Smooth muscle cell (in vitro differentiated cells): ENCODE measurements around the gene SUSD4. TPM values are rescaled to one million over a fixed set of nuclear protein-coding genes. Genes with fewer than 3 reads are reported as not detected.

Source experiments
- DNase-seq: peaks from one replicate; lab custom pipeline; 2025; ENCODE audit not compliant: unreplicated experiment; lab: John Stamatoyannopoulos, UW
- H2AFZ ChIP-seq: fragments of 200-600 bp; sonication (generic); 2 replicates; pipeline ENCODE4 v1.6.0; 2016; ENCODE audit warnings: antibody characterized with exemption, low read depth, mild to moderate bottlenecking
- H3F3A ChIP-seq: fragments of 200-600 bp; sonication (generic); 2 replicates; pipeline ENCODE4 v1.6.0; 2017; ENCODE audit warnings: antibody characterized with exemption, low read depth
- H3K27ac ChIP-seq: fragments of 200-600 bp; sonication (generic); 2 replicates; pipeline ENCODE4 v1.5.1; 2016; ENCODE audit warnings: low read depth, mild to moderate bottlenecking
- H3K27me3 ChIP-seq: fragments of 200-600 bp; sonication (generic); 2 replicates; pipeline ENCODE4 v1.6.1; 2016; ENCODE audit warnings: low read depth, mild to moderate bottlenecking
- H3K36me3 ChIP-seq: fragments of 200-600 bp; sonication (generic); 2 replicates; pipeline ENCODE4 v1.5.1; 2016; ENCODE audit warnings: low read depth
- H3K4me1 ChIP-seq: fragments of 200-600 bp; sonication (generic); 2 replicates; pipeline ENCODE4 v1.5.1; 2016; ENCODE audit warnings: low read depth
- H3K4me2 ChIP-seq: fragments of 200-600 bp; sonication (generic); 2 replicates; pipeline ENCODE4 v1.6.0; 2016; ENCODE audit warnings: mild to moderate bottlenecking
- H3K4me3 ChIP-seq: fragments of 200-600 bp; sonication (generic); 2 replicates; pipeline ENCODE4 v1.5.1; 2016; ENCODE audit warnings: mild to moderate bottlenecking
- H3K79me2 ChIP-seq: fragments of 200-600 bp; sonication (generic); 2 replicates; pipeline ENCODE4 v1.6.0; 2016; ENCODE audit warnings: low read depth, mild to moderate bottlenecking
- H3K9ac ChIP-seq: fragments of 200-600 bp; sonication (generic); 2 replicates; pipeline ENCODE4 v1.6.0; 2016; ENCODE audit warnings: low read depth
- H3K9me3 ChIP-seq: fragments of 200-600 bp; sonication (generic); replicated peaks from 2 replicates; pipeline ENCODE4 v1.5.1; 2016; ENCODE audit warnings: low read depth
- H4K20me1 ChIP-seq: fragments of 200-600 bp; sonication (generic); 2 replicates; pipeline ENCODE4 v1.6.0; 2016; ENCODE audit warnings: low read depth
- WGBS: methylation state at CpG from one replicate; pipeline ENCODE4 v1.1.7; 2016; ENCODE audit warnings: low lambda C conversion rate; 5-methylcytosine and 5-hydroxymethylcytosine counted together
- polyA plus RNA-seq: library from polyadenylated mRNA; unstranded; fragments of >200 nt; fragmentation: Nextera tagmentation; extraction: Ambion mirVana; gene quantifications from 2 replicates; pipeline ENCODE4 v1.2.1, GENCODE V29; 2016
- total RNA-seq: library from RNA; depleted of rRNA; stranded (reverse); fragments of >200 nt; gene quantifications from 2 replicates; pipeline ENCODE4 v1.2.3, GENCODE V29; 2014
- TF ChIP-seq, protein P1 (sequence below): fragments of 200-600 bp; sonication (generic); IDR thresholded peaks from 2 replicates; pipeline ENCODE4 v1.5.1; 2017; ENCODE audit warnings: borderline replicate concordance, mild to moderate bottlenecking, antibody characterized with exemption; ENCODE audit not compliant: insufficient read depth, poor library complexity, severe bottlenecking

SUSD4 gene
- total and polyA plus RNA-seq, 2 experiments from 2014 or later: 4.5 to 5.1 TPM

DNA sequence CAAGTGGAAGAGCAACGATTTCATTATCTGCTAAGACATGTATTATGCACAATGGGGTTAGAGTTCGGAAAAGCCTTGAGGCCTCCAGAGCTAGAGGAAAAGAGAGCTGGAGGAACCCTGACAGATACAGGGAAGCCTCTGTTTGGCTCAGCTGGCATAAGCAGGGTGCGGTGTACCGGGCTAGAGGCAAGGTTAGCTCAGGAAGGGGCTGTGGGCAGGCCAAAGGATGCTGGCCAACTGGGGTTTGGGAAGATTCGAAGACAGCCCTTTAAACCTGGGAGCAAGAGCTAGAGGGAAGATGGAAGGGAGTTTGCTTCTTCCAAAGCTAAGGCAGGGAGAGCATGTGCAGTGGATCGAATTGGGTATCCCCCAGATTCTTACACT is 113.4 kb downstream of the SUSD4 start:
- H3K79me2 ChIP-seq: no peaks in the 10 kb centered on the region
- H3K27me3 ChIP-seq: no peaks in the 10 kb centered on the region
- H3K4me1 ChIP-seq: no peaks in the 10 kb centered on the region
- no peak overlapping the region for H3K4me3 ChIP-seq
- WGBS: 90% methylated on average over 6 of the region's 6 CpGs
- H4K20me1 ChIP-seq: no peaks in the 10 kb centered on the region
- no peaks in the 10 kb centered on the region for H3F3A ChIP-seq
- H3K9ac ChIP-seq: no peak overlapping the region
- no peaks in the 10 kb centered on the region for H3K9me3 ChIP-seq
- H3K4me2 ChIP-seq: no peak overlapping the region
- H2AFZ ChIP-seq: no peak overlapping the region
- no peak for DNase-seq
- no peak overlapping the region for H3K27ac ChIP-seq
- TF ChIP-seq, protein P1, sequence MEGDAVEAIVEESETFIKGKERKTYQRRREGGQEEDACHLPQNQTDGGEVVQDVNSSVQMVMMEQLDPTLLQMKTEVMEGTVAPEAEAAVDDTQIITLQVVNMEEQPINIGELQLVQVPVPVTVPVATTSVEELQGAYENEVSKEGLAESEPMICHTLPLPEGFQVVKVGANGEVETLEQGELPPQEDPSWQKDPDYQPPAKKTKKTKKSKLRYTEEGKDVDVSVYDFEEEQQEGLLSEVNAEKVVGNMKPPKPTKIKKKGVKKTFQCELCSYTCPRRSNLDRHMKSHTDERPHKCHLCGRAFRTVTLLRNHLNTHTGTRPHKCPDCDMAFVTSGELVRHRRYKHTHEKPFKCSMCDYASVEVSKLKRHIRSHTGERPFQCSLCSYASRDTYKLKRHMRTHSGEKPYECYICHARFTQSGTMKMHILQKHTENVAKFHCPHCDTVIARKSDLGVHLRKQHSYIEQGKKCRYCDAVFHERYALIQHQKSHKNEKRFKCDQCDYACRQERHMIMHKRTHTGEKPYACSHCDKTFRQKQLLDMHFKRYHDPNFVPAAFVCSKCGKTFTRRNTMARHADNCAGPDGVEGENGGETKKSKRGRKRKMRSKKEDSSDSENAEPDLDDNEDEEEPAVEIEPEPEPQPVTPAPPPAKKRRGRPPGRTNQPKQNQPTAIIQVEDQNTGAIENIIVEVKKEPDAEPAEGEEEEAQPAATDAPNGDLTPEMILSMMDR: no peak
- H3K36me3 ChIP-seq: no peaks in the 10 kb centered on the region

DNA sequence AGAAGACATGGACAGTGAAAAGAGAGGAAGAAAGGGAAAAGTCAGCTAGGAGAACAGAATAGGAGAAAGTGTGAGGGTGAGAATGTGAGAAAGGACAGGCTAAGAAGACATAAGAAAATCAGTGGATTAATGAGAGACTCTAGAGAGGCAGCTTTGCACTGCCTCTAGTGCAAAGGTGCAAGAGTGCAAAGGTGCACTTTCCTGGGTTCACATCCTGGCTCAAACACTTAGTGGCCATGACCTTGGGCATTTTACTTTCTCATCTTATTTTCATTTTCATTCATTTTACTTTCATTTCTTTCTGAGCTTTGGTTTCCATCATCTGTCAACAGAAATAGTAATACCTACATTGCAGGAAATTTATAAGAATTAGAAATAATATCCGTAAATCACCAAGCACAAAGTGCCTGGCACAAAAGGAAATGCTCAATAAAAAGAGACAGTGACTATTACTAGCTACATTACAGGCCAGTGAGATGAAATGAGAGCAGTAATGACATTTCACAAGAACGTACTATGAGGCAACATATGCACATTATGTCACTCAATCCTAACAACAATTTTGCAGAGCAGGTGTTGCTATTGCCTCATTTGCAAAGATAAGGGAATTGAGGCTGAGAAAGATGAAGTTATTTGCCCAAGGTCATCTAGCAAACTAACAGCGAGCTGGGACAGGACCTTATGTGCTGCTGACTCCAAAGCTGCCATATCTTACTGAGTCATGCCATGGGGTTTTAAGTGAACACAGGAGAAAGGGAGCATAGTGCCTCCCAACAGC is 113.9 kb downstream of the SUSD4 start:
- no peak overlapping the region for H3K27ac ChIP-seq
- DNase-seq: no peak

DNA sequence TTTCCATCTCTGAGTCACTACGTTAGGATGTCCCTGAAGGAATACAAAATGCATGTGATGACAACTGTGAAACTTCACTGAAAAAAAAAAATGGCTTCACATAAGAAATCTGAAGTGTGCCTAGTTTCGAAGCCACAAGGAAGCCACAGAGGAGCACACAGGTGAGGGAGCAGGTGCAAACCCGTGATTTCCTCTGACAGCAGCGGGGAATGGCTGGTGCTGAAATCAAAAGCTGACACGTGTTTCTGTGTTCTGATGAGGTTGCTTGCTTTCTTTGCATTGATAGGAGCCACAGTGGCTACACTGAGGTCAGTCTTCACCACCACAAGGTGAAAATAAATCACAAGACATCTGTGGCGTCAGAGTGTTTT is 115.2 kb downstream of the SUSD4 start:
- Histone ChIP-seq H3K79me2 (no peaks in the 10 kb centered on the region), H2AFZ (no peak overlapping the region), H3K9me3 (no peaks in the 10 kb centered on the region), H3F3A (no peaks in the 10 kb centered on the region), H4K20me1 (no peaks in the 10 kb centered on the region), H3K4me2 (no peak overlapping the region), H3K4me3 (no peak overlapping the region), H3K9ac (no peak overlapping the region), H3K4me1 (peaks cover 1% of the 10 kb centered on the region), H3K27me3 (no peaks in the 10 kb centered on the region), H3K27ac (no peak overlapping the region), H3K36me3 (no peaks in the 10 kb centered on the region)
- DNase-seq: no peak
- TF ChIP-seq, protein P1: no peak
- 72% methylated on average over 6 of the region's 6 CpGs for WGBS

More for the DNA sequence above, 113.9 kb downstream of the SUSD4 start:
- H3K9me3 ChIP-seq: no peaks in the 10 kb centered on the region
- H3K27me3 ChIP-seq: no peaks in the 10 kb centered on the region
- no peaks in the 10 kb centered on the region for H3K36me3 ChIP-seq
- no peaks in the 10 kb centered on the region for H3F3A ChIP-seq
- TF ChIP-seq, protein P1: no peak
- 80% methylated on average over 3 of the region's 3 CpGs for WGBS
- no peaks in the 10 kb centered on the region for H3K4me1 ChIP-seq
- H4K20me1 ChIP-seq: no peaks in the 10 kb centered on the region
- H3K4me2 ChIP-seq: no peak overlapping the region
- no peak overlapping the region for H3K9ac ChIP-seq
- no peak overlapping the region for H3K4me3 ChIP-seq
- H2AFZ ChIP-seq: no peak overlapping the region
- no peaks in the 10 kb centered on the region for H3K79me2 ChIP-seq
